Fibroblast of lung (primary cell): ENCODE data around the gene ANKFY1.

Experiments
- EZH2 ChIP-seq: IDR thresholded peaks from 2 replicates; pipeline ENCODE4 v1.5.1; 2012; ENCODE audit warnings: low read length, control low read depth, mild to moderate bottlenecking; ENCODE audit errors: missing control alignments
- TF ChIP-seq, protein P1 (sequence below), 2 donors: IDR thresholded peaks in 1 of 2; conservative IDR thresholded peaks in 1 of 2; 1 replicate in 1 of 2; 2 replicates in 1 of 2; pipeline ENCODE4 v1.5.1; 2011 to 2012; ENCODE audit warnings: low read length in 2 of 2, control low read depth in 1 of 2, inconsistent platforms in 1 of 2, low read depth in 1 of 2, mild to moderate bottlenecking in 1 of 2

GRCh38 chr17:4116516-4116915, 147.3 kb downstream of the ANKFY1 start:
- TF ChIP-seq, protein P1, sequence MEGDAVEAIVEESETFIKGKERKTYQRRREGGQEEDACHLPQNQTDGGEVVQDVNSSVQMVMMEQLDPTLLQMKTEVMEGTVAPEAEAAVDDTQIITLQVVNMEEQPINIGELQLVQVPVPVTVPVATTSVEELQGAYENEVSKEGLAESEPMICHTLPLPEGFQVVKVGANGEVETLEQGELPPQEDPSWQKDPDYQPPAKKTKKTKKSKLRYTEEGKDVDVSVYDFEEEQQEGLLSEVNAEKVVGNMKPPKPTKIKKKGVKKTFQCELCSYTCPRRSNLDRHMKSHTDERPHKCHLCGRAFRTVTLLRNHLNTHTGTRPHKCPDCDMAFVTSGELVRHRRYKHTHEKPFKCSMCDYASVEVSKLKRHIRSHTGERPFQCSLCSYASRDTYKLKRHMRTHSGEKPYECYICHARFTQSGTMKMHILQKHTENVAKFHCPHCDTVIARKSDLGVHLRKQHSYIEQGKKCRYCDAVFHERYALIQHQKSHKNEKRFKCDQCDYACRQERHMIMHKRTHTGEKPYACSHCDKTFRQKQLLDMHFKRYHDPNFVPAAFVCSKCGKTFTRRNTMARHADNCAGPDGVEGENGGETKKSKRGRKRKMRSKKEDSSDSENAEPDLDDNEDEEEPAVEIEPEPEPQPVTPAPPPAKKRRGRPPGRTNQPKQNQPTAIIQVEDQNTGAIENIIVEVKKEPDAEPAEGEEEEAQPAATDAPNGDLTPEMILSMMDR (conservative IDR thresholded peaks at IDR 0.05 in 1 of 2, IDR thresholded peaks at IDR 0.05 in 1 of 2; ENCODE audit: low read depth in 1 of 2, low read length in 2 of 2) = no peak
- TF ChIP-seq EZH2 = no peak
